Stomach (tissue), 9 donors: ENCODE measurements around the gene RIOX2. TPM values are rescaled to one million over a fixed set of nuclear protein-coding genes. Genes with fewer than 3 reads are reported as not detected.

ENCODE experiments used
- DNase-seq, 2 donors: peaks; one replicate each; pipeline versions ENCODE4 v3.0.0 to v3.0.0-alpha.2; 2013 to 2019
- H3K27ac ChIP-seq, 5 donors: fragments of 200-600 bp in 4 of 5; sonication (generic) in 4 of 5; one replicate each; pipeline ENCODE4 v1.5.1; 2013 to 2019; ENCODE audit warnings: mild to moderate bottlenecking in 1 of 5, moderate library complexity in 1 of 5
- H3K27me3 ChIP-seq, 3 donors: fragments of 200-600 bp; sonication (generic); one replicate each; pipeline ENCODE4 v1.5.1; 2017 to 2019; ENCODE audit warnings: mixed run types in 1 of 3
- H3K36me3 ChIP-seq, 4 donors: fragments of 200-600 bp; sonication (generic); 1 replicate in 3 of 4; 2 replicates in 1 of 4; pipeline ENCODE4 v1.5.1; 2016 to 2019
- H3K4me1 ChIP-seq, 4 donors: fragments of 200-600 bp; sonication (generic); one replicate each; pipeline ENCODE4 v1.5.1; 2016 to 2019
- H3K4me3 ChIP-seq, 4 donors: fragments of 200-600 bp; sonication (generic) in 3 of 4; one replicate each; pipeline ENCODE4 v1.5.1; 2016 to 2019; ENCODE audit warnings: mild to moderate bottlenecking in 1 of 4
- H3K9me3 ChIP-seq, 4 donors: fragments of 200-600 bp; sonication (generic); one replicate each; pipeline ENCODE4 v1.5.1; 2016 to 2019
- CTCF ChIP-seq, 7 experiments: fragments of 450-650 bp in 4 of 7; fragments of 200-600 bp in 3 of 7; sonication (generic) in 3 of 7; IDR thresholded peaks; one replicate each; pipeline ENCODE4 v1.5.1; 2016 to 2019; ENCODE audit warnings: antibody characterized with exemption in 7 of 7, control low read depth in 2 of 7, mild to moderate bottlenecking in 1 of 7
- EP300 ChIP-seq: sonication (generic); formaldehyde crosslinking; IDR thresholded peaks from one replicate; pipeline ENCODE4 v1.6.1; 2017; ENCODE audit warnings: antibody characterized with exemption
- POLR2A ChIP-seq, 4 donors: fragments of 450-650 bp; IDR thresholded peaks; one replicate each; pipeline ENCODE4 v1.6.1; 2016; ENCODE audit warnings: antibody characterized with exemption in 4 of 4, control low read depth in 2 of 4, mild to moderate bottlenecking in 1 of 4, moderate library complexity in 1 of 4
- POLR2AphosphoS5 ChIP-seq, 3 donors: sonication (generic); formaldehyde crosslinking; IDR thresholded peaks; one replicate each; pipeline ENCODE4 v1.6.1; 2016; ENCODE audit warnings: antibody characterized with exemption in 3 of 3
- WGBS, 5 donors: extraction: QIAGEN DNeasy Blood & Tissue Kit in 3 of 5; methylation state at CpG; one replicate each; pipeline versions ENCODE4 v1.1.5 to v1.1.7; 2013 to 2018; 5-methylcytosine and 5-hydroxymethylcytosine counted together
- intact Hi-C: fragments of 100-400 bp; cut with DNase I; formaldehyde crosslinking; loops from one replicate; pipeline ENCODE4 v1.15.1; 2023; ENCODE audit warnings: low total_unique reads
- polyA plus RNA-seq, 3 donors: library from polyadenylated mRNA; stranded (reverse); fragments of 200-250 nt; gene quantifications; one replicate each; pipeline ENCODE4 v1.2.3, GENCODE V29; 2013
- total RNA-seq, 5 donors: library from RNA; depleted of rRNA; stranded (reverse); fragments of >200 nt; gene quantifications; one replicate each; pipeline versions ENCODE4 v1.1.0 to v1.2.3, GENCODE V29; 2014 to 2016
- donor health status: healthy with polysubstance abuse.
- donor health status: Bipolar disorder and iron deficiency.
- donor health status: healthy.

The RIOX2 gene
- total and polyA plus RNA-seq, 8 donors = 0.58 to 28.1 (median 17.0) TPM

- TF ChIP-seq CTCF (IDR thresholded peaks at IDR 0.05) = no peak
- TF ChIP-seq POLR2AphosphoS5 (IDR thresholded peaks at IDR 0.05) = no peak
- TF ChIP-seq EP300 = no peak
- no peak for TF ChIP-seq POLR2A (IDR thresholded peaks at IDR 0.05)
- Histone ChIP-seq H3K36me3 (peaks cover 5 to 26% (median 20%) of the 10 kb centered on the region in 4 donors), H3K27ac (no peak overlapping the region), H3K9me3 (no peaks in the 10 kb centered on the region), H3K27me3 (no peaks in the 10 kb centered on the region), H3K4me3 (no peak overlapping the region), H3K4me1 (peaks cover 17 to 67% (median 42%) of the 10 kb centered on the region in 4 donors)
- DNase-seq = no peak
- intact Hi-C loops = no loop called here
- 80 to 97% (median 86%) methylated on average over 1 of the region's 1 CpG for WGBS, 5 donors
These were observed 3.9 kb downstream of the RIOX2 start for GRCh38 chr3:97968376-97968775.

- DNase-seq = no peak
- no peak for TF ChIP-seq EP300
- TF ChIP-seq CTCF (IDR thresholded peaks at IDR 0.05) = no peak
- no peak for TF ChIP-seq POLR2A (IDR thresholded peaks at IDR 0.05)
- no peak for TF ChIP-seq POLR2AphosphoS5 (IDR thresholded peaks at IDR 0.05)
- 91 to 95% (median 95%) methylated on average over 8 of the region's 8 CpGs for WGBS, 5 donors
- Histone ChIP-seq H3K4me3 (no peak overlapping the region), H3K36me3 (peaks cover 5 to 26% (median 20%) of the 10 kb centered on the region in 4 donors), H3K4me1 (peaks cover 19 to 70% (median 43%) of the 10 kb centered on the region in 4 donors), H3K9me3 (no peaks in the 10 kb centered on the region), H3K27ac (no peak overlapping the region), H3K27me3 (no peaks in the 10 kb centered on the region)
- intact Hi-C loops = no loop called here
These were observed 4.3 kb downstream of the RIOX2 start for GRCh38 chr3:97967966-97968365.

- TF ChIP-seq POLR2AphosphoS5 (IDR thresholded peaks at IDR 0.05) (no peak), EP300 (no peak), CTCF (IDR thresholded peaks at IDR 0.05) (no peak), POLR2A (IDR thresholded peaks at IDR 0.05) (no peak)
- DNase-seq = peak in 1 of 2 donors; percentile 44
- Histone ChIP-seq H3K9me3 (no peaks in the 10 kb centered on the region), H3K36me3 (peaks cover 0 to 49% (median 34%) of the 10 kb centered on the region in 4 donors), H3K27me3 (no peaks in the 10 kb centered on the region), H3K4me3 (no peak overlapping the region), H3K4me1 (peaks cover 14 to 51% (median 31%) of the 10 kb centered on the region in 4 donors), H3K27ac (peak overlapping the region in 1 of 5 donors; percentile 5)
- WGBS, 5 donors = 74 to 85% (median 81%) methylated on average over 8 of the region's 8 CpGs
- intact Hi-C loops = no loop called here
These were observed 11.1 kb downstream of the RIOX2 start for GRCh38 chr3:97960993-97961766.

GRCh38 chr3:97960551-97960950 is 11.7 kb downstream of the RIOX2 start:
- TF ChIP-seq POLR2A (IDR thresholded peaks at IDR 0.05) (no peak), EP300 (no peak), CTCF (IDR thresholded peaks at IDR 0.05) (no peak), POLR2AphosphoS5 (IDR thresholded peaks at IDR 0.05) (no peak)
- Histone ChIP-seq H3K36me3 (peaks cover 0 to 44% (median 29%) of the 10 kb centered on the region in 4 donors), H3K27ac (no peak overlapping the region), H3K4me1 (peaks cover 14 to 47% (median 32%) of the 10 kb centered on the region in 4 donors), H3K9me3 (no peaks in the 10 kb centered on the region), H3K4me3 (no peak overlapping the region), H3K27me3 (no peaks in the 10 kb centered on the region)
- WGBS, 5 donors = 76 to 89% (median 81%) methylated on average over 5 of the region's 5 CpGs
- intact Hi-C loops = no loop called here
- DNase-seq = no peak
